GM18951 (cell line): ENCODE measurements around the gene RBM24.
"Not testable (repeated sequence)": the region's sequence is repeated elsewhere in the genome, so short reads cannot be mapped to it uniquely, and the experiment has no call there.

ENCODE experiments used
- POLR2A ChIP-seq: IDR thresholded peaks from 4 replicates; pipeline ENCODE4 v1.6.1; 2011; ENCODE audit warnings: mild to moderate bottlenecking; ENCODE audit not compliant: insufficient read length, insufficient read depth; ENCODE audit errors: extremely low read depth
- in situ Hi-C: fragments of 300-500 bp; cut with MboI; formaldehyde crosslinking; loops from one replicate; pipeline ENCODE4 v1.12.0; 2022; ENCODE audit warnings: low sequenced_read_pairs, mixed read lengths, inconsistent platforms; ENCODE audit not compliant: unreplicated experiment

RBM24 gene

GRCh38 chr6:17299222-17299621 is 18.1 kb downstream of the RBM24 start:
- in situ Hi-C loops: no loop called here
- TF ChIP-seq POLR2A: no peak

GRCh38 chr6:17299750-17300149 is 18.6 kb downstream of the RBM24 start:
- in situ Hi-C loops: no loop called here

GRCh38 chr6:17300637-17301036 is 19.5 kb downstream of the RBM24 start:
- no peak for TF ChIP-seq POLR2A
- in situ Hi-C loops: no loop called here

More at GRCh38 chr6:17299750-17300149, 18.6 kb downstream of the RBM24 start:
- TF ChIP-seq POLR2A: no peak

GRCh38 chr6:17303444-17303843 is 22.3 kb downstream of the RBM24 start:
- TF ChIP-seq POLR2A: no peak

GRCh38 chr6:17305219-17306001 is 24.2 kb downstream of the RBM24 start:
- in situ Hi-C loops: no loop called here

More at GRCh38 chr6:17303444-17303843, 22.3 kb downstream of the RBM24 start:
- in situ Hi-C loops: no loop called here

GRCh38 chr6:17311595-17312311 is 30.6 kb downstream of the RBM24 start:
- in situ Hi-C loops: no loop called here
- TF ChIP-seq POLR2A: no peak

More at GRCh38 chr6:17305219-17306001, 24.2 kb downstream of the RBM24 start:
- no peak for TF ChIP-seq POLR2A

- in situ Hi-C loops: not testable (repeated sequence)
Observed at GRCh38 chr6:17313238-17313637, 32.1 kb downstream of the RBM24 start.

GRCh38 chr6:17313971-17314370 is 32.8 kb downstream of the RBM24 start:
- no peak for TF ChIP-seq POLR2A
- in situ Hi-C loops: no loop called here

GRCh38 chr6:17315262-17315661 is 34.1 kb downstream of the RBM24 start:
- in situ Hi-C loops: no loop called here
- TF ChIP-seq POLR2A: no peak

GRCh38 chr6:17318435-17319165 is 37.4 kb downstream of the RBM24 start:
- in situ Hi-C loops: no loop called here
- no peak for TF ChIP-seq POLR2A

- in situ Hi-C loops: not testable (repeated sequence)
Observed at GRCh38 chr6:17320266-17320665, 39.1 kb downstream of the RBM24 start.

GRCh38 chr6:17331238-17331637 is 50.1 kb downstream of the RBM24 start:
- in situ Hi-C loops: no loop called here
- TF ChIP-seq POLR2A: no peak

GRCh38 chr6:17334265-17334664 is 53.1 kb downstream of the RBM24 start:
- no peak for TF ChIP-seq POLR2A
- in situ Hi-C loops: no loop called here
